ENCODE measurements around the gene OR6B1.
"Not testable (repeated sequence)": the region's sequence is repeated elsewhere in the genome, so short reads cannot be mapped to it uniquely, and the experiment has no call there.

The OR6B1 gene

GRCh38 chr7:144006029-144006691 is 6.0 kb downstream of the OR6B1 start:
- no peak for DNase-seq (ENCODE audit: low read depth)

- DNase-seq (ENCODE audit: low read depth), result no peak
These were observed 6.5 kb downstream of the OR6B1 start for GRCh38 chr7:144006692-144007042.

- no peak for DNase-seq (ENCODE audit: low read depth)
These were observed 9.2 kb downstream of the OR6B1 start for GRCh38 chr7:144009361-144009760.

- DNase-seq (ENCODE audit: low read depth), result not testable (repeated sequence)
These were observed 9.9 kb downstream of the OR6B1 start for GRCh38 chr7:144010061-144010460.

- not testable (repeated sequence) for DNase-seq (ENCODE audit: low read depth)
These were observed 10.7 kb downstream of the OR6B1 start for GRCh38 chr7:144010821-144011220.

GRCh38 chr7:144011458-144012230 is 11.5 kb downstream of the OR6B1 start:
- no peak for DNase-seq (ENCODE audit: low read depth)

GRCh38 chr7:144018065-144018464 is 17.9 kb downstream of the OR6B1 start:
- DNase-seq (ENCODE audit: low read depth), result no peak

- DNase-seq (ENCODE audit: low read depth), result peak; percentile 92
These were observed 19.3 kb downstream of the OR6B1 start for GRCh38 chr7:144019457-144019856.

- DNase-seq (ENCODE audit: low read depth), result no peak
These were observed 20.2 kb downstream of the OR6B1 start for GRCh38 chr7:144020340-144020739.

GRCh38 chr7:144022169-144022568 is 22.0 kb downstream of the OR6B1 start:
- DNase-seq (ENCODE audit: low read depth), result no peak

- no peak for DNase-seq (ENCODE audit: low read depth)
These were observed 23.2 kb downstream of the OR6B1 start for GRCh38 chr7:144023171-144023827.

- DNase-seq (ENCODE audit: low read depth), result no peak
These were observed 24.1 kb downstream of the OR6B1 start for GRCh38 chr7:144024213-144024612.

- no peak for DNase-seq (ENCODE audit: low read depth)
These were observed 26.2 kb downstream of the OR6B1 start for GRCh38 chr7:144026203-144026883.

GRCh38 chr7:144027070-144027469 is 26.9 kb downstream of the OR6B1 start:
- peak; percentile 18 for DNase-seq (ENCODE audit: low read depth)

GRCh38 chr7:144027974-144028373 is 27.9 kb downstream of the OR6B1 start:
- no peak for DNase-seq (ENCODE audit: low read depth)

- no peak for DNase-seq (ENCODE audit: low read depth)
These were observed 28.4 kb downstream of the OR6B1 start for GRCh38 chr7:144028547-144028946.

GRCh38 chr7:144032516-144032915 is 32.4 kb downstream of the OR6B1 start:
- no peak for DNase-seq (ENCODE audit: low read depth)

GRCh38 chr7:144032985-144033709 is 33.0 kb downstream of the OR6B1 start:
- no peak for DNase-seq (ENCODE audit: low read depth)

GRCh38 chr7:144035385-144035784 is 35.3 kb downstream of the OR6B1 start:
- DNase-seq (ENCODE audit: low read depth), result no peak

- no peak for DNase-seq (ENCODE audit: low read depth)
These were observed 36.3 kb downstream of the OR6B1 start for GRCh38 chr7:144036302-144036885.

GRCh38 chr7:144037414-144038035 is 37.4 kb downstream of the OR6B1 start:
- no peak for DNase-seq (ENCODE audit: low read depth)
